ENCODE measurements around the gene NRF1. TPM values are rescaled to one million over a fixed set of nuclear protein-coding genes. Genes with fewer than 3 reads are reported as not detected.

Gene NRF1
- total and polyA plus RNA-seq, 2 of the 8 experiments (the other 6 are each of a cell fraction or from before 2014, with no cell fraction given), result 18.2 to 21.4 TPM

GRCh38 chr7:129767120-129768015 lies 155.8 kb downstream of the NRF1 start:
- DNase-seq (ENCODE audit: low read depth in 1 of 2, low spot score in 2 of 2), result no peak
- no peak overlapping the region for H3K18ac ChIP-seq (ENCODE audit: extremely low read depth, low read length)
- no peak overlapping the region for H4K5ac ChIP-seq (ENCODE audit: insufficient read length, low read depth, low read length)
- H2BK20ac ChIP-seq (ENCODE audit: low read length), result no peak overlapping the region
- peaks cover 0 to 6% of the 10 kb centered on the region in 2 experiments; a peak in 1 of 4 replicates for H3K79me2 ChIP-seq (ENCODE audit: control insufficient read depth in 1 of 2, insufficient read depth in 2 of 2, low read length in 2 of 2)
- peaks cover 15% of the 10 kb centered on the region for H3K79me1 ChIP-seq (ENCODE audit: low read depth, low read length)
- H4K20me1 ChIP-seq (replicated peaks in 1 of 2; ENCODE audit: control insufficient read depth in 1 of 2, insufficient read depth in 2 of 2, low read length in 2 of 2), result peaks cover 0 to 2% of the 10 kb centered on the region in 2 experiments
- H3K9me3 ChIP-seq (ENCODE audit: insufficient read depth in 2 of 2, low read depth in 1 of 2, low read length in 1 of 2), result no peaks in the 10 kb centered on the region; a peak in 1 of 4 replicates
- H4K8ac ChIP-seq (ENCODE audit: extremely low read depth, insufficient read depth, low read length), result no peak overlapping the region
- POLR2A ChIA-PET (ENCODE audit: partially characterized antibody), result interaction anchor here (1.4 to 4.7 kb wide), 2 partner anchors 8 to 12 kb away, joined by 3 to 33 read pairs; no protein-coding TSS in a partner anchor
- H2BK5ac ChIP-seq (ENCODE audit: low read depth, low read length), result peak overlapping the region; percentile 24; the same call in 1 of the 2 replicates
- no peaks in the 10 kb centered on the region for H3K27me3 ChIP-seq (replicated peaks in 1 of 4; ENCODE audit: control insufficient read depth in 3 of 4, extremely low read depth in 1 of 4, insufficient read depth in 3 of 4, low read length in 3 of 4)
- WGBS, 2 experiments (ENCODE audit: extremely low coverage in 1 of 2, insufficient coverage in 1 of 2, insufficient read length in 1 of 2, insufficient replicate concordance in 2 of 2, low coverage in 1 of 2, low lambda C conversion rate in 2 of 2, missing lambda C conversion rate in 1 of 2), result 85% methylated on average over 12 of the region's 12 CpGs; no CpG with 5 or more reads in 1 of the 2 experiments
- H2AFZ ChIP-seq (ENCODE audit: low read length), result no peak overlapping the region
- H3K14ac ChIP-seq (ENCODE audit: insufficient read length), result no peak overlapping the region
- 0 out of 2 replicates have a peak overlapping the region, but pooled peaks have one; percentile 3 for H2BK12ac ChIP-seq (ENCODE audit: low read depth, low read length)
- no peak overlapping the region for H3K23ac ChIP-seq (ENCODE audit: insufficient read length)
- H2BK15ac ChIP-seq (ENCODE audit: low read length), result no peak overlapping the region
- no peak overlapping the region for H3K4me3 ChIP-seq (ENCODE audit: extremely low read depth in 1 of 4, insufficient read depth in 2 of 4, low read depth in 3 of 4, low read length in 4 of 4)
- no peak overlapping the region for H3K9ac ChIP-seq (replicated peaks in 1 of 4; ENCODE audit: extremely low read depth in 1 of 4, low read depth in 3 of 4, low read length in 3 of 4)
- H3K4me1 ChIP-seq (replicated peaks in 1 of 4; ENCODE audit: control insufficient read depth in 3 of 4, insufficient read depth in 4 of 4, low read length in 3 of 4), result peaks cover 2 to 27% (median 14%) of the 10 kb centered on the region in 4 experiments
- no peak overlapping the region for H4K91ac ChIP-seq (replicated peaks; ENCODE audit: insufficient read length, low read length)
- H3K4me2 ChIP-seq (ENCODE audit: insufficient read depth in 1 of 2, low read depth in 2 of 2, low read length in 2 of 2), result no peak overlapping the region
- H2BK120ac ChIP-seq (replicated peaks; ENCODE audit: low read depth, low read length), result no peak overlapping the region
- no peak overlapping the region for H3K4ac ChIP-seq (replicated peaks; ENCODE audit: insufficient read length, low read depth, low read length)
- H3K56ac ChIP-seq (replicated peaks; ENCODE audit: insufficient read length, low read depth, low read length), result no peak overlapping the region
- H2AK5ac ChIP-seq (ENCODE audit: low read depth, low read length), result no peak overlapping the region
- peaks cover 0 to 9% (median 0%) of the 10 kb centered on the region in 4 experiments; a peak in 1 of 8 replicates for H3K36me3 ChIP-seq (ENCODE audit: control insufficient read depth in 2 of 4, insufficient read depth in 4 of 4, low read length in 3 of 4)
- FAIRE-seq, result no peak
- H3K23me2 ChIP-seq (ENCODE audit: low read depth, low read length), result no peaks in the 10 kb centered on the region
- CTCF ChIA-PET (ENCODE audit: partially characterized antibody), result interaction anchor here (0.6 to 1.4 kb wide), 8 partner anchors 10 to 246 kb away, joined by 3 to 4 read pairs (median 3); no protein-coding TSS in a partner anchor
- H3K27ac ChIP-seq (ENCODE audit: low read depth, low read length), result no peak overlapping the region
- TF ChIP-seq ATF2 (IDR thresholded peaks at IDR 0.05; ENCODE audit: low read length), result no peak
- TF ChIP-seq MAX (IDR thresholded peaks at IDR 0.05), result no peak
- no peak for TF ChIP-seq RXRA (IDR thresholded peaks at IDR 0.05; ENCODE audit: insufficient read depth, low read depth, low read length)
- TF ChIP-seq TBP (IDR thresholded peaks at IDR 0.05; ENCODE audit: low read depth, low read length), result no peak
- no peak for TF ChIP-seq EP300 (IDR thresholded peaks at IDR 0.05; ENCODE audit: borderline replicate concordance in 1 of 2, low read depth in 2 of 2, low read length in 2 of 2)
- TF ChIP-seq CBX8 (IDR thresholded peaks at IDR 0.05; ENCODE audit: borderline replicate concordance, low read depth, low read length), result no peak
- TF ChIP-seq BACH1 (IDR thresholded peaks at IDR 0.05; ENCODE audit: low read length), result no peak
- TF ChIP-seq CREB1 (IDR thresholded peaks at IDR 0.05), result no peak
- TF ChIP-seq POLR2A (IDR thresholded peaks at IDR 0.05; ENCODE audit: control extremely low read depth in 1 of 2, low read depth in 2 of 2, low read length in 2 of 2), result no peak
